GM20431 (cell line): ENCODE data around the gene FUT7.

Experiments
- in situ Hi-C: fragments of 300-500 bp; cut with MseI, MboI; formaldehyde crosslinking; loops from one replicate; pipeline ENCODE4 v1.15.0; 2020; ENCODE audit warnings: low sequenced_read_pairs; ENCODE audit not compliant: unreplicated experiment

Gene FUT7

DNA sequence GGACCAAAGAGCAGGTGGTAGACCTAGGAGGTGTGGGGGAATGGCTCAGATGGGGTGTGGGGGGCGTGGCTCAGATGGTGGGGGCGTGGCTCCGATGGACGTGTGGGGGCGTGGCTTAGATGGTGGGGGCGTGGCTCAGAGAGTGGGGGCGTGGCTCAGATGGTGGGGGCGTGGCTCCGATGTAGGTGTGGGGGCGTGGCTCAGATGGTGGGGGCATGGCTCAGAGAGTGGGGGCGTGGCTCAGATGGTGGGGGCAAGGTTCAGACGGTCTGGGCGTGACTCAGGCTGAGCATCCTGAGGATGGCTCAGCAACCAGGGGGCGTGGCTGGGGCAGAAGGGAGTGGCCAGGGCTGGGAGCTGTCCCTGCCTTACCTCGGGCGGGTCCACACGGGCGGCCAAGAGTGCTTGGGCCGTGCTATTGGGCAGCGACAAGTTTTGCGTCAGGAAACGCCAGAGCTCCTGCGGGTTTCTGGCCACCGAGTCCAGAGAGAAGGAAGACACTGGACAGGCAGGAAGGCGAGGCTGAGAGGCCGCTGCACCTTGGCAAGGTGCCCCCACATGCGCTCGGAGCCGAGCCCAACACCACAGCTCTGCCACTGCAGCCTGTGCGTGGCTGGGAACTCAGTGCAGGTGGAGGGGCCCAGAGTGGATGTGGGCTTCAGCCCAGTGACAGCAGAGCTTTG lies 9.8 kb downstream of the FUT7 start:
- in situ Hi-C loops: no loop called here

DNA sequence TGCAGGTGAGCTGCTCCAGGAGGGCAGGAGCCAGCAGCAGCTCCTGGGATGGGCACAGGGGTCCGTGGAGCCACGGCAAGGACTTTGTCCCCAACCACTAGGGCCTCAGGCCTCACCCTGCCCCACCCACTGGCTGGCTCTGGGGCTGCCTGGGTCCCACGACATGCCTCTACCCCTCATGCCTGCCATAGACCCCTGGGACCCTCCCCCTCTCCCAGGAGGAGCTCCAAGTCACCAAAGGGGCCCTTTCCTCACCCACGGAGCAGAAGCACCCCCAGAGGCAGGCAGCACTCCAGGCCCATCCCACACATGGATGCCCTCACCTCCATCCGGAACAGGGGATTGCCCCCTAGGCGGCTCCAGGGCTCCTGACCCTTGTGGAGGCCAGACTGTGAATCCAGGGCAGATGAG lies 10.3 kb downstream of the FUT7 start:
- in situ Hi-C loops: no loop called here

DNA sequence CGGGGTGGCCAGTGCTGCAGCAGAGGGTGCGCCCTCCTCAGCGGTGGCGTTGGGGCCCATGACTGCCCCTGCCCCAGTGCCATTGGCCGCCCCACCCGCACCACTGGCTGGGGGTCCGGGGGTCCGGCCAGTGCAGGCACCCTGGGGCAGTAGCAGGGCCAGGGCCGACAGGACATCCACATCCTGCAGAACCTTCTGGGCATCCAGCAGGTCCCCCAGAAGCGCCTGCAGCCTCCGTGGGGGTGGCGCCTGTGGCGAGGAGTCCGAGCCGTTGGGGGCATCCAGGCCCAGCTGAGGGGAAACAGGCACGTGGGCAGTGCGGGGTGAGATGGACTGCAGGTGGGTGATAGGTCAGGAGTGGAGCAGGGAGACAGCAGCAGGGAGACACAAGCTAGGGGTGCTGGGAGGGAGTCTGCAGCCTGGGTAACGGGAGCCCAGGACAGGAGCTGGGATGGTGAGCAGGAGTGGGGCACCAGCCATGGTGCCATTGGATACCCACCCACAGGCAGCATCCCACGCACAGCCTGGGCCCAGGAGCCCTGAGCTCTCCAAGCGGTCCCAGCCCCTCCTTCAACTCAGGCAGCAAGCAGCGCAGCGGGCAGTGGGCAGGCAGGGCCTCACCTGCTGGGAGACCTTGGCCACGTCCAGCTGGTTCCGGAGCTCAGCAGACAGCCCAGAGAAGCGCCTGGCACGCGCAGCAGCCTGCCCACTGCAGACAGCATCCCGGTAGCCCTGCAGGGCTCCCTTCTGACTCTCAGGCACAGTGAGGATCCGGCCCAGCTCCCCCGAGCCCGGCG lies 10.9 kb downstream of the FUT7 start:
- in situ Hi-C loops: no loop called here

DNA sequence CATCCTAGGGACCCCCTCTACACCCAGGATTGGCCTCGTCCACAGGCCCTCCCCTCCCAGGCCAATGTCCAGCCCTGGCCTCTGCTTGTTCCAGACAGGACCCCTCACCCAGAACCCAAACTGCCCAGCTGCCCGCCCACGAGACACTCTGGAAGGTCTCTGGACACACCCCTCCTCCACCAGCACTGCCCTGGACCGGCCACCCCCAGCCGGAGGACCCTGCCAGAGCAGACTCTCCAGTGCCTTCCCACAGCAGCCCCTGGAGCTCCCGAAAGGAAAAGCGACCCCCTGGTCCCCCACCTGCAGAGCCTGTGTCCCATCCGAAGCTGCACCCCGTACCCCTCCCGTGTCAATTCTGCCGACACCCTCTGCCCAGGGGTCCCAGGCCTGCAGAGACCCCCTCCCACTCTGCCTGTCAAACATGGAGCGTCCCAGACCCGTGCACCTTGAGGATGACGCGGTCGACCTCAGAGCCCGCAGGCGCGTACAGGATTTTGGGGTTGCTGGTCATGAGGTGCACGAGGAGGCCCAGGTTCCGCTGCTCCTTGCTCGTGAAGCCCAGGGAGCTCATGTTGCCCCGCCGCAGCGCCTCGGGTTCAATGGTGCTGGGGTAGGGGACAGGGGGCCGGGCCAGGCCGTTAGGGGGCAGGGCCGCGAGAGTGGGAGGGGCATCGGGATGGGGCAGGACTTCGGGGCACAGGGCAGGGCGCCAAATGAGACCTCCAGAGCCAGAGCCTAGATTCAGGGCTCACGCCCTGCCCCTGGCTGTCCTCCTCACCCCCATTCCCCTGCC lies 11.8 kb downstream of the FUT7 start:
- in situ Hi-C loops: no loop called here

DNA sequence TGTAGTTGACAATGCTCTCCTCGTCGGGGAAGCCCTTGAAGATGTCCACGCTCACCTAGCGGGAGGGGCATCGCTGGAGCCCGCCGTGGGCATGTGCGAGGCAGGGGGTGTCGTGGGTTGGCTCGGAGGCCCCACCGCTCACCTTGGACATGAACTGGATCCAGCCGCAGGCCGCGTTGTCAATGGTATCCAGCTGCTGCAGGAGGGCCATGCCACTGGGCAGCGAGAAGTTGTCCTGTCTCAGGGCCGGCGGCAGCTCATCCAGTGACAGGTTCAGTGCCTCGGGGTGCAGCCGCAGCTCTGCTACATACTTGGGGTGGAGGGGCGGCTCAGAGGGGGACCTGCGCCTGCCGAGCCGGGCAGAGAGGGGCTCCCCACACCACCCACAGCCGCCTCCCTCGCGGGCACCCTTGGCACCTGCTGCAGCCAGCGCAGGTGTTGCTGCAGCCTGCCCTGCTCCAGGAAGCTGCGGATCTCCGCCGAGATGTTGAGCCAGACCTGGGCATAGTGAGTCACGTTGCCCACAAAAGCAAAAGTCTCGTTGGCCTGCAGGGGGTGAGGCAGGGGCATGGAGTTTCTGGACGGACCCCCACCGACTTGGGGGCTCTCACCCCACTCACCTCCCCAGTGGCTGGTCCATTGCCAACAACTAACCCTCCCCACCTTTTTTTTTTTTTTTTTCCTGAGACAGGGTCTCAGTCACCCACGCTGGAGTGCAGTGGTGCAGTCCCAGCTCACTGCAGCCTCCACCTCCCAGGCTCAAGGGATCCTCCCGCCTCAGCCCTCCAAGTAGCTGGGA lies 12.9 kb downstream of the FUT7 start:
- in situ Hi-C loops: no loop called here

DNA sequence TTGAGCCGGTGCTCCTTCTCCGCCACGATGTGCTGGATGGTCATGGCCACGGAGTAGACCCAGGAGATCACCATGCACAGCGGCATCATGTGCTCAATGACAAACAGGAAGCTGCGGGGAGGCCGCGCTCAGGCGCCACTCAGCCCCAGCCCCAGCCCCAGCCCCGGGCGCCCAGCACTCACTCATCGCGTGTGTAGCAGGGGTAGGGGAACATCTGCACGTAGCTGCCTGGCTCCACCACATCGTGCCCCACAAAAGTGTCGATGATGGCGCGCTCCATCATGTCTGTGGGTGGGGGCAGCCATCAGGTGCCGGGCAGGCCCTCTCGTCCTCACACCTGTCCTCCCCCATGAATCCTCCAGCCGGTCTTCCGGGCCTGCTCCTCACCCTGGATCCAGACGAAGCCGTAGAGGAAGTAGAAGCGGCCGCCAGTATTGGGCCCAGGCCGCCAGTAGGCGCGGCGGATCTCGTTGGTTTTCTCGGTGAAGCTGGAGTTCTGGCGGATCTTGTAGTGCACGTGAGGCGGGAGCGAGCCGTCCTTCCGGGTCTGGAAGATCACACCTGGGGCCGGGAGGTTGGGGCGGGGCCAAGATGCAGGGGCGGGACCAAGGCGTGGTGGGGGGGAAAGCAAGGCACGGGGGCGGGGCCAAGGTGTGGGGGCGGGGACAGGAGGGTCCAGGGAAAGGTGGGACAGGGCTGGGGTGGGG lies 13.9 kb downstream of the FUT7 start:
- in situ Hi-C loops: no loop called here

DNA sequence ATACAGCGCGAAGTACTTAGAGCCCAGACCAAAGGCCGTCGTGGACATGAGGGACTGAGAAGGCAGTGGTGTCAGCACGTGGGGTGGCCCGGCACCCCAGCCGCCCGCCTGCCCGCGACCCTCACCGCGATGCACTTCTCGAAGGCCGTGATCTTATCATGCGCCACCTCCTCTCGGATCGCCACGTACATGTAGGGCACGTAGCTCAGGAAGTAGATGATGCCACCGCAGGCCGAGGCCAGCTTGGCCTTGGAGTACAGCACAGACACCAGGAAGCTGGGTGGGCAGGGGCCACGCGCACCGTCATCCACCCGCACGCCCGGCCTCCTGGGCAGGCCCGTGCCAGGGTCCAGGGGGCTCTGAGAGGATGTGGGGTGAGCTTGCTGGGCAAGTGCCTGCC lies 14.8 kb downstream of the FUT7 start:
- in situ Hi-C loops: no loop called here

DNA sequence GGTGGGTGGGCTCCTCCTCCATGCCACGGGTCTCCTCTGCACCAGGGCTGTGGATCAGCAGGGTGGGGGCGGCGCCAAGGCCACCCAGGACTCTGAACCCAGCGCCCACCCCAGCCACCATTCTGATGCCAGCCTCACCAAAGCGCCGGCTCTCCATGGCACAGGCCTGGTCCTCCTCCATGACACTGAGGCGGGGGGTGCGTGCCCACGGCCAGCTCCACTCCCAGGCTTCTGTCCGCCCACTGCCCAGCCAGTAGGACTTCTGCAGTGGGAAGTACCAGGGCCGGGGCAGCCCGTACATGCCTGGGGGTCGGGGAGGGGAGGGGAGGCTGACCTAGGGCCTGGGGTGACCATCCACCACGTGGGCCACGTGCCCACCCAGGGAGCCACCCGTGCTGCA lies 15.5 kb downstream of the FUT7 start:
- in situ Hi-C loops: no loop called here

DNA sequence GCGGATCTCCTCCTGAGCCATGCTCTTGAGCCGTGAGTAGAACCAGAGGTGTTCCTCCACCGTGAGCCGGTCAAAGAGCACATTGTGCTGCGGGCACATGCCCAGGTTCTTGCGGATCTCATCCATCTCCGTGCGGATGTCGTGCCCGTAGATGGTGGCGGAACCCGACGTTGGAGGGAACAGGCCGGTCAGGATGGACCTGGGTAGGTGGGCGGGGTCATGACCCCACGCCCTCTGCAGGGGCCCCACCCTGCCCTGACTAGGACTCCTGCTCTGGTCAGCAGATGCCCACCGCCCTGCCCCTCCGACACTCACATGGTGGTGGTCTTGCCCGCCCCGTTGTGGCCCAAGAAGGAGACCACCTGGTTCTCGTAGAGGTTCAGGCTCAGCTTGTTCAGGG lies 15.9 kb downstream of the FUT7 start:
- in situ Hi-C loops: no loop called here

DNA sequence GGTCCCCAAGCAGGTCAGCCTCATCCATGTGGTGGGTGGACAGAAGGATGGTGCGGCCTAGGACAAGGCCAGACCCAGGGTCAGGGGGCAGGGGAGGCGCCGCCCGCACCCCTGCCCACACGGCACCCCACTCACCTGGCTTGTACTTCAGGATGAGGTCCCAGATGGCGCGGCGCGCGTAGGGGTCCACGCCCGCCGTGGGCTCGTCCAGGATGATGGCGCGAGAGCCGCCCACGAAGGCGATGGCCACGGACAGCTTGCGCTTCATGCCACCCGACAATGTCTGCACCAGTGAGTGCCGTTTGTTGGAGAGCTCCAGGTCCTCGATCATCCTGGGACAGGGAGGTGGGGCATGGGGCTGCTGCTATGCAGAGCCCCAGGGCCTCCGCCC lies 16.4 kb downstream of the FUT7 start:
- in situ Hi-C loops: no loop called here

DNA sequence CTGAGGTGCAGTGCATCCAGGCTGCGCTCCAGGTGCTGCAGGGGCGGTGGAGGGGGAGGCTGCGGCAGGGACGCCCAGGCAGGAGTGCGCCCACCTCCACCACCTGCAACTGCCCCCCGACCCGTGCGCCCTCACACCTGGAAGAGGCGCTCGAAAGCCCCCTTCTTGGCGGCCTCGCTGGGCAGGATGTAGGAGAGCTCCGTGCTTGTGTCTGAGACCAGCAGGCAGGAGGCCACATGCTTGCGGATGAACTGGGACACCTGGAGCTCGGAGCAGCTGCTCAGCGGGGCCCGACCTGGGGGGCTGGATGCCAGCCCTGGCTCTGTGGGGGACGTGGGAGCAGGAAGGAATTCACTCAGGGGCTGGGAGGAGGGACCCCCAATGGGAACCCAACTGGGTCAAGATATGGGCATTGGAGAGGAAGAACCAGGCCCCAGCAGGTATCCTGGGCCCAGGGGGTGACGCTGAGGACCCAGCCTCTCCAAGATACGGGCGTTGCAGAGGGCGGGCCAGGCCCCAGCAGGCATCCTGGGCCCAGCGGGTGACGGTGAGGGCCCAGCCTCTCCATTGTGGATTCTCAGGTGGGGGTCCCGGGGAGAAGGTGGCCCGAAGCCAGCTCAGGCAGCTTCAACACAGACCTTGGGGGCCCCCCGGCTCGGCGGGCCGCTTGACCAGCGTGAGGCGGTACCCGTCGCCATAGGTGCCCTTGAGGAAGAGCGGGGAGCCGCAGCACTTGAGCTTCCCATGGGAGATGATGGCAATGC lies 16.9 kb downstream of the FUT7 start:
- in situ Hi-C loops: no loop called here

DNA sequence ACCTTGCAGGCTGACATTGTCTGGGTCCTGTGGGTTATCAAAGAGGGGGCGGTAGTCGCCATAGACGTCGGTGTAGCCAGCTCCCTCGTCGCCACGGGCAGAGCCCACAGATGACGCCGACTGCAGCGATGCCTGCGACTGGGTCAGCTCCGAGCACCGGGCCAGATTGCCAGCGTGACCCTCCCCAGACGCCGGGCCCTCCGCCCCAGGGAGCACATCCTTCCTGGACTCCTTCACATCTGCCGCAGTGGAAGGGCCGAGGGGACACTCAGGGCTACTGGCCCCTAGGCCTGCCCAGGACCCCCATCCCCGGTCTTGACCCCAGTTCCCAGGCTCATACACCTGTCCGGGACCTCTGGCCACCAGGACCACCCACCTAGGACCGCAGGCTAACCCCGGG lies 17.7 kb downstream of the FUT7 start:
- in situ Hi-C loops: no loop called here

DNA sequence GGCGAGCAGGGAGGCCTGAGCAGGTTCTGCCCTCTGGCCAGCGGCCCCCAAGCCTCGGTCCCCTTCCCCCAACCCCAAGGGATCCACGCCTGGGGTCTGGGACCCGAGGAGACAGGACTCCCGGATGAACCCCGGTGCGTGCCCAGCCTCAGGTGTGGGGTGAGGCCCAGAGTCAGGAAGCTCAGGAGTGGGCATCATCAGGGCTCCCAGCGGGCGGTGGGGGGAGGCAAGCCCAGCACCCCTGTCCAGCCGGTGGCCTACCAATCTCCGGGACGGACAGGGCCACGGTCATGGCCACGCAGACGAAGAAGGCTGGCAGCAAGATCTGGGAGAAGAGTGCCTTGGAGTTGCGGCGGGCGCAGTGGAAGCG lies 18.3 kb downstream of the FUT7 start:
- in situ Hi-C loops: no loop called here

DNA sequence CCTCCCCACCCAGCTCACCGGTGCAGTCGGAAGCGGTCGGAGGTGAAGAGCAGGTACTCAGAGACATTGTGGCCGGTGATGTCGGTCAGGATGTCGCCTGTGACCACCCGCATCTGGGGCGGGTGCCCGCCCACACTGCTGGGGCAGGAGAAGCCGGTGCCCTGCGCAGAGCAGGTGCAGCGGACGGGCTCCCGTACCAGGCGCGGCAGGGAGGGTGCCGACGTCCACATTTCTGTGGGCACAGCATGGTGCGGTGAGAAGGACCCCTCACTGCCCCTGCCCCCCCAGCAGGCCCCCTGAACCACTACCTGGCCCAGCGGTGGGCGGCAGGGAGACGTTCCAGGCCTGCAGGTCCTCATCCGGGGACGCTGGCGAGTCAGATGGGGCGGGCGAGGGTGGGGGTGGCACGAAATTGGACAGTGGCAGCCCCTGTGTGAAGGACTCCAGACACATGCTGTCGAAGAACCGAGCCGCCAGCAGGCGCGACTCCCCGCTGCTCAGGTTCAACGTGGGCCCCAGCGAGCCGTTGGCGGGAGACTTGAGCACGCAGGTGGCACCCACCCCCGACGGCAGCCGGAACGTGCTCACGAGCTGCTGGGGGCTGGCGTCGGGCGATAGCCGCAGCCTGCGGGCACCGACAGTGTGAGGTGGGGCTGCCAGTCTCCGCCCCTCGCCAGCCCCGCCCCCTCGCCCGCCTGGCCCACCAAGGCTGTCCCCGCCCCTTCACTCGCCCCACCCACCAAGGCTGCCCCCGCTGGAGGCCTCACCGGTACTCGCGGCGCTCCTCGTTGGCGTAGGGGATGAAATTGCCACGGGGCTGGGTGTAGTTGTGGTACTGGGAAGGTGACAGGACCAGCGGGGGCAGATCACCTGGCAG lies 19.0 kb downstream of the FUT7 start:
- in situ Hi-C loops: no loop called here

DNA sequence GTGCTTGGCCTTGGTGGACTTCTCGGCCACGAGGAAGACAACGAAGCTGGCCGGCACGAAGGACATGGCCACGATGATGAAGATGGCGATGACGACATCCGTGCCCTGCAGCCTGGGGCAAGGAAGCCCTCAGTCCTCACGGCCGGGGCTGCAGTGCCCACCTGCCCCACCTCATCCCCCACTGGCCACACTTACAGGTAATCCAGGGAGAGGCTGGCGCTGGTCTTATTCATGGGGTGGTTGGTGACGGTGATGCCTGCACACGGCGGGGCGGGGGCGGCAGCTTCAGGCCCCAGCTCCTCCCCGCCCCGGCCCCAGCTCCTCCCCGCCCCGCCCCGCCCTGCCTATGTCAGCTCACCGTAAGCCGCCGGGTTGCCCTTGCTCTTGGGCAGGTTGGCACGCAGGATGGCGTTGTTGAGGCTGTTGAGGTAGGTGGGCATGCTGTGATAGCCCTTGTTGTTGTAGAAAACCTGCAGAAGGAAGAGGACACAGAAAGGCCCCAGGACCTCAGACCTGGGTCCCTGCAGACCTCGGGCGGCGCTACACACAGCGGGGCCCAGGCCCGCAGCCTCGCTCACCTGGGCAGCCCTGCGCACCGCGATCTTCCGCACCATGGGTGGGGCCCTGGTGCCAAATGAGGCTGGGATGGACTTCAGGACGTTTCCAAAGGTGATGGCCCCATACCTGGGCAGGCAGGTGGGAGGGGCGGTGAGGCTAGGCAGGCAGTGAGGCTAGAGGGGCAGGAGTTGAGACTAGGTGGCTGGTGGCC lies 19.8 kb downstream of the FUT7 start:
- in situ Hi-C loops: no loop called here

DNA sequence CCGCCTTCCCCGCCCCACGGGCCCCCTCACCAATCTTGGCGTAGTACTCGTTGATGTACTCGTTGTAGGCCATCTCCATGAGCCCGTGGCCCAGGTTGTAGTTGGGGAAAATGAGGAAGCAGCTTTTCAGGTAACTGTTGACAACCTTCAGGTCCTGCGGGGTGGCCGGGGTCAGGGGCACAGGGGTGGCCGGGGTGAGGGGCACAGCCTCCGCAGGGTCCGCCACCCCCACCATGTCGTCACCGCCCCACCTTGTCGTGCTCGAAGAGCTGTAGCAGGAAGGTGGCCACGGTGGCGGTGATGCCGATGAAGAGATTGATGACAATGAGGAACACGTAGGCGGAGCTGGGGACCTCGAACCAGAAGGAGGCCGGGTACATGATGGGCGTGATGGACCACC lies 20.7 kb downstream of the FUT7 start:
- in situ Hi-C loops: no loop called here

DNA sequence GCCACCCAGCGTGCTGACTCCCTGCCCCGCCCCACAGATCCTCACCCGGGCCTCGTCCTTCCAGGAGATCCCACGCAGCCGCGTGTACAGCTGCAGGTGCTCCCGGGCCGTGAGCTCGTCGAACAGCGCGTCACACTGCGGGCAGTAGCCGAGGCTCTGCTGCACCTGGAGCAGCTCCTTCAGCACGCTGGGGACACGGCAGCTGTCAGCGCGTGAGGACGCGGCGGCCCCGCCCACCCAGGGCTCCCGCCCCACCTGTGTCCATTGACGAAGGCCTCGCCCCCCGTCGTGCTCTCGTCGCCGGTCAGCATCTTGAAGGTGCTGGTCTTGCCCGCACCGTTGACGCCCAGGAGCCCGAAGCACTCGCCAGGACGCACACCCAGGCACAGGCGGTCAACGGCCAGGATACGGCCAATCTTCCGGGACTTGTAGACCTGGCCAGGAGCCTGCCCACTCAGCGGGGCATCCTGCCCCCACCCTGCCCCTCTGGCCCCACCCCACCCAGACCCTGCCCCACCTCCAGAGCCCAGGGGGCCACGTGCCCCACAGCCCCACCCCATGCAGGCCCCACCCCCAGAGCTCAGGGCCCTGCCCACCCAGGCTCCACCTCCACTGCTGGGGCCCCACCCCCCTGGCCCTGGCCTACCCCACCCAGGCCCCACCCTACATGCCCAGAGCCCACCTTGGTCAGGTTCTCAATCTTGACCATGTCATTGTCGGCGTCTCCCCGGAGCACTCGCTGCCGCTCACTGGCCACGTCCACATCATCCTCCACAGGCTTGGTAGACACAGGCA lies 21.8 kb downstream of the FUT7 start:
- in situ Hi-C loops: no loop called here
